BLaER1 treated with 17β-estradiol and CSF1 and Interleukin-3, amounts not matched to agents 10 nM and 100 nM (cell line): ENCODE data around the gene HSD17B2.

Source experiments
- H3K27ac ChIP-seq, 11 experiments: shearing (Covaris generic); formaldehyde crosslinking; 2 replicates each; pipeline ENCODE4 v1.8.1; 2022
- H3K27me3 ChIP-seq, 11 experiments: shearing (Covaris generic); formaldehyde crosslinking; 2 replicates each; pipeline ENCODE4 v1.8.1; 2022
- H3K36me3 ChIP-seq, 11 experiments: shearing (Covaris generic); formaldehyde crosslinking; 2 replicates each; pipeline ENCODE4 v1.8.1; 2022
- H3K4me1 ChIP-seq, 10 experiments: shearing (Covaris generic); formaldehyde crosslinking; 2 replicates each; pipeline ENCODE4 v1.8.1; 2022
- H3K4me2 ChIP-seq, 11 experiments: shearing (Covaris generic); formaldehyde crosslinking; 2 replicates each; pipeline ENCODE4 v1.8.1; 2022
- H3K4me3 ChIP-seq, 10 experiments: shearing (Covaris generic); formaldehyde crosslinking; 2 replicates each; pipeline ENCODE4 v1.8.1; 2022
- H3K9ac ChIP-seq, 11 experiments: shearing (Covaris generic); formaldehyde crosslinking; 2 replicates each; pipeline ENCODE4 v1.8.1; 2022
- H3K9me3 ChIP-seq, 11 experiments: shearing (Covaris generic); formaldehyde crosslinking; replicated peaks in 1 of 11; 2 replicates each; pipeline ENCODE4 v1.8.1; 2022
- H4K20me1 ChIP-seq, 11 experiments: shearing (Covaris generic); formaldehyde crosslinking; 2 replicates each; pipeline ENCODE4 v1.8.1; 2022
- Cebpa-rat ChIP-seq, 11 experiments: shearing (Covaris generic); IDR thresholded peaks; 2 replicates each; pipeline ENCODE4 v1.8.1; 2022

HSD17B2 gene

DNA sequence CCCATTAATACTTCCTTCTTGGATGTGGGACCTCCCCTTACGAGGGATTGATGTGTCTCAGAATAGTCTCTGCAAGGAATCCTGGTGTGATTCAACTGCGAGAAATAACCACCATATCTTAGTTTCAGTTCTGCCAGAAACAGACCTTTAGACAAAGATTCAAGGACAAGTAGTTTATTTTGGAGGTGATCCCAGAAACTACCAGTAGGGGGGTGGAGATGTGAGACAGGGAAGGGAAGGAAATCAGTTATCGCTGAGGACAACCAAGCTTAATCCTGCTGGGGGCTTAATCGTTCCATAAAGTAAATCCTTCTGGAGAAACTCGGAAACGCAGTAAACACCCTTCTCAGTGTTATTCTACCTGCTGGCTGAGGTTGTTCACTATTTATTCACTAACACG, 18.8 kb upstream of the HSD17B2 start:
- no peaks in the 10 kb centered on the region for H3K4me1 ChIP-seq
- no peaks in the 10 kb centered on the region for H3K36me3 ChIP-seq
- no peak overlapping the region for H3K9ac ChIP-seq
- no peak overlapping the region for H3K4me3 ChIP-seq
- H3K27me3 ChIP-seq: no peaks in the 10 kb centered on the region
- H3K4me2 ChIP-seq: no peak overlapping the region
- no peak overlapping the region for H3K27ac ChIP-seq
- H4K20me1 ChIP-seq: no peaks in the 10 kb centered on the region
- H3K9me3 ChIP-seq: peaks cover 14 to 38% (median 31%) of the 10 kb centered on the region in 11 experiments
- TF ChIP-seq Cebpa-rat (IDR thresholded peaks at IDR 0.05): no peak

DNA sequence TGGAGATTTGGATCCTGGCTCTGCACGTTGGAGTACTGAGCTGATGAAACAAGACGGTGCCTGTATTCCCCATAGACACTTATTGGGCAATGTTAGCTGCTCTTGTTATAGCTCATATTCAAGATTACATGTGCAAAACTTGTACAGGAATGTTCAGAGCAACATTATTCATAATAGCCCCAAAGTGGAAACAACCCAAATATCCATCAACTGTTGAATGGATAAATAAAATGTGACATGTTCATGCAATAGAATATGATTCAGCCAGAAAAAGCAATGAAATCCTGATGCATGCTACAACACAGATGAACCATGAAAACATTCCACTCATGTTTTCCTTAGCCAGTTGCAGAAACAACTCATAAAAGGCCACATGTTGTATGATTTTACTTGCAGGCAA, 18.1 kb upstream of the HSD17B2 start:
- H3K4me2 ChIP-seq: no peak overlapping the region
- H3K27ac ChIP-seq: no peak overlapping the region
- TF ChIP-seq Cebpa-rat (IDR thresholded peaks at IDR 0.05): no peak
- H3K4me1 ChIP-seq: no peaks in the 10 kb centered on the region
- no peak overlapping the region for H3K9ac ChIP-seq
- peaks cover 9 to 31% (median 24%) of the 10 kb centered on the region in 11 experiments; a peak in 21 of 22 replicates for H3K9me3 ChIP-seq
- no peaks in the 10 kb centered on the region for H3K36me3 ChIP-seq
- H3K27me3 ChIP-seq: no peaks in the 10 kb centered on the region
- H3K4me3 ChIP-seq: no peak overlapping the region
- H4K20me1 ChIP-seq: no peaks in the 10 kb centered on the region

DNA sequence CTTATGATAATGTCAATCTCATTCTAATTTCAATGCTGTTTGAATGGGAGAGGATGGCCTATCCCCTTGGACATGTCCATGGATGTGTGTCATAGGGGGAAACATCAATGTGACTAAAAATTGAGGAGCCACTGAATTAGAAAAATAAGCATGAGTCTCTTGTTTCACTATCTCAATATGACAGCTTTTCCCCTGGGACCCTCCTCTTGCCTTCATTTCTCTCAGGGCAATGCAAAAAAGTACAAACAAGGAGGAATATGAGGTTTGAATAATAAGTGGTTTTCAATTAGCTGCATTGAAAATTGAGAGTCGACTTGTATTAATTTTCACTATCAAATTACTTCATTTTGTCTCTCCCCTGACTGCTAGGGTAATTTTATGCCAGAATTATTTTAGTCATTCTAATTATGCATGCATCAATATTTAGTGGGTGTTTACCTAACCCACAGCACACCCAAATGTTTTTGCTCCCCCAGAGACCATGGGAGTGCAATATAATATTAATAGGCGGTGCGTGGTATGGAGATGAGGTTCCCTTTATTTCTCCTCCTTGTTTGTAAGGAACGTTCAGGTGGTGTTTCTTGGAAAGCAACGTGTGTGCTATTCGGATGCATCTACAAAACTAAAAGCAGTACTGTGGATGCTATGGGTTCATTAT, 17.0 kb upstream of the HSD17B2 start:
- Histone ChIP-seq H3K4me2 (no peak overlapping the region), H3K36me3 (no peaks in the 10 kb centered on the region), H3K9me3 (peaks cover 9 to 21% (median 15%) of the 10 kb centered on the region in 11 experiments; a peak in 21 of 22 replicates), H3K27me3 (no peaks in the 10 kb centered on the region), H3K4me3 (no peak overlapping the region), H3K4me1 (no peaks in the 10 kb centered on the region), H3K9ac (no peak overlapping the region), H4K20me1 (no peaks in the 10 kb centered on the region), H3K27ac (no peak overlapping the region)
- TF ChIP-seq Cebpa-rat (IDR thresholded peaks at IDR 0.05): no peak

DNA sequence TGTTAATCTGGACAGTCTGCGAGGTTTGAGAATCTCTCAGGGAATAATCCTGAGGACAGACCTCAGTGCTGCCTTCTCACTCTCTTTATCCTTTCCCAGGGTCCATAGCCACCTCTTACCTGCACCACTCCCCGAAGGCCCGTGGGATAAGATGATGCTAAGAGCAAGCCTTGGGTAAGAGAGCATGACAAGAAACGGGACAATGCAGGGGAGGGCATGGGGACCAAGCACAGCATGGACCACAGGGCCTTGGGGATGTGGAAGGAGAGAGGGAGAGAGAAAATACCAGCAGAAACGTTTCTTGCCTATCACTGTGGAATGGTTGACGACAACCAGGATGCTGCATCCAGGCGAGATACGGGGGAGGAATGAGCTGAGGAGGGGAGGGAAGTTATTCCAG, 15.5 kb upstream of the HSD17B2 start:
- TF ChIP-seq Cebpa-rat (IDR thresholded peaks at IDR 0.05): no peak
- no peak overlapping the region for H3K9ac ChIP-seq
- no peaks in the 10 kb centered on the region for H3K36me3 ChIP-seq
- H3K27me3 ChIP-seq: no peaks in the 10 kb centered on the region
- no peak overlapping the region for H3K4me2 ChIP-seq
- H3K4me3 ChIP-seq: no peak overlapping the region
- H3K4me1 ChIP-seq: no peaks in the 10 kb centered on the region
- no peaks in the 10 kb centered on the region for H4K20me1 ChIP-seq
- H3K27ac ChIP-seq: no peak overlapping the region
- H3K9me3 ChIP-seq: peaks cover 9 to 18% (median 12%) of the 10 kb centered on the region in 11 experiments; a peak in 21 of 22 replicates

DNA sequence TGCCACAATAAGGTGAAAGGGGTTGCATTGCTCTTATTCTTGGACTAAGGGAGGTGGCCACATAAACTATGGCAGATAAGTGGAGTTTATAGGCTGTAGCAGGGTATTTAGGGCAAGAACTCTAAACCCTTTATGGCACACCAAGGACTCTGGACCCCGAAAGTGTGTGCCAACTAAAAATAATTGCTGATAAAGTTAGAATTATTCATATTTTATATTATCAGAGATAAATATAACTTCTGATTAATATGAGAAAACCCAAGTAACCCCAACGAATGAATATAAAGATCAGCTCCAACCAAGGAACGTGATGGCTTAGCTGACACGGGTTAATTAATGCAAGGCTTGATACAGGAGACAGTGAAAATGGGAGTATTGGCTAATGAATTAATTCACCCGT, 15.0 kb upstream of the HSD17B2 start:
- Histone ChIP-seq H3K4me3 (no peak overlapping the region), H3K9ac (no peak overlapping the region), H3K9me3 (peaks cover 6 to 15% (median 9%) of the 10 kb centered on the region in 11 experiments; a peak in 21 of 22 replicates), H3K36me3 (no peaks in the 10 kb centered on the region), H4K20me1 (no peaks in the 10 kb centered on the region), H3K4me2 (no peak overlapping the region), H3K27me3 (no peaks in the 10 kb centered on the region), H3K27ac (no peak overlapping the region), H3K4me1 (no peaks in the 10 kb centered on the region)
- no peak for TF ChIP-seq Cebpa-rat (IDR thresholded peaks at IDR 0.05)

DNA sequence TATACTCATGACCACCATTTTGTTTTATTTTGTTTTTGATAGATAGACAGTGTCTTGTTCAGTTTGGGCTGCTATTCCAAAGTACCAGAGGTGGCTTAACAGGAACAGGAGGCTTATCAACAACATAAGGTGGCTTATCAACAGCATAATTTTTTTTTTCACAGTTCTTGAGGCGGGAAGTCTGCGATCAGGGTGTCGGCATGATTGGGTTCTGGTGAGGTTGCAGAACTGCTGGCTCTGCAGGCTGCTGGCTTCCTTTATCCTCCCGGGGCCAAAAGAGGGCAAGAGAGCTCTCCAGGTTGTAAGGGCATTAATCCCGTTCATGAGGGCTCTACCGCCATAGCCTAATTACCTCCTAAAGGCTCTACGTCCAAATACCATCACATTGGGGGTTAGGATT, 11.8 kb upstream of the HSD17B2 start:
- Histone ChIP-seq H3K4me1 (no peaks in the 10 kb centered on the region), H3K36me3 (no peaks in the 10 kb centered on the region), H3K27me3 (no peaks in the 10 kb centered on the region)

DNA sequence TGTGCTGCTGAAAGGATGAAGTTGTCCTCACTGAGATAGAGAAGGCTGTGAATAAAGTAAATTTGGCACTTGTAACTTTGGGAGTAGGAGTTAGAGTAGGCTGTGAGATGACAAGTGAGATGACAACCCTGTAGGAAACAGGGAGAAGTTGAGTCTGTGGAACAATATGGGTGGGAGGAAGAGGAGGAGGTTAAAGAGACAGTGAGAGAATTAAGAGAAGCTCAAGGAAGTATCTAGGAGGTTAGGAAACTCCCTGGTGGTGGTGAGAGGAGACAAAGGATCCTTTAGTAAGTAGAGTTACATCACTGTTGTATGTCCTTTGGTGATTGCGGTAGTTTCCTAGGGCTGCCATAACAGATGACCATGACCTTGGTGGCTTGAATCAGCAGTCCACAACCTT, 10.7 kb upstream of the HSD17B2 start:
- H4K20me1 ChIP-seq: no peaks in the 10 kb centered on the region
- no peak for TF ChIP-seq Cebpa-rat (IDR thresholded peaks at IDR 0.05)

More for the DNA sequence above, 11.8 kb upstream of the HSD17B2 start:
- Histone ChIP-seq H3K9me3 (peaks cover 0 to 9% (median 5%) of the 10 kb centered on the region in 11 experiments; a peak in 6 of 22 replicates), H3K27ac (no peak overlapping the region), H4K20me1 (no peaks in the 10 kb centered on the region), H3K4me3 (no peak overlapping the region), H3K4me2 (no peak overlapping the region), H3K9ac (no peak overlapping the region)
- TF ChIP-seq Cebpa-rat (IDR thresholded peaks at IDR 0.05): no peak

DNA sequence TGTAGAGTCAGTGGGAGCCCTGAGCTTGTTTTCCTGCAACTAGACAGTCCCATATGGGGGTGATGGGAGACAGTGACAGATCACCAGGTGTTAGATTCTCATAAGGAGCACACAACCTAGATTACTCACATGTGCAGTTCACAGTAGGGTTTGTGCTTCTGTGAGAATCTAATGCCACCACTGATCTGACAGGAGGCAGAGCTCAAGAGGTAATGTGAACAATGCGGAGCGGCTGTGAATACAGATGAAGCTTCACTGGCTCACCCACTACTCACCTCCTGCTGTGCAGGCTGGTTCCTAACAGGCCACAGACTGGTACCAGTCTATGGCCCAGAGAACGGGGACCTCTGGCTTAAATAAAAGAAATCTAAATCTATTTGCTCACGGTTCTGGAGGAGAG, 10.2 kb upstream of the HSD17B2 start:
- no peaks in the 10 kb centered on the region for H3K27me3 ChIP-seq
- no peak for TF ChIP-seq Cebpa-rat (IDR thresholded peaks at IDR 0.05)

More for the DNA sequence above, 10.7 kb upstream of the HSD17B2 start:
- H3K27ac ChIP-seq: no peak overlapping the region
- H3K9me3 ChIP-seq: peaks cover 0 to 9% (median 5%) of the 10 kb centered on the region in 11 experiments; a peak in 6 of 22 replicates
- no peaks in the 10 kb centered on the region for H3K4me1 ChIP-seq
- no peaks in the 10 kb centered on the region for H3K27me3 ChIP-seq
- H3K36me3 ChIP-seq: no peaks in the 10 kb centered on the region
- no peak overlapping the region for H3K4me2 ChIP-seq
- no peak overlapping the region for H3K4me3 ChIP-seq
- H3K9ac ChIP-seq: no peak overlapping the region

DNA sequence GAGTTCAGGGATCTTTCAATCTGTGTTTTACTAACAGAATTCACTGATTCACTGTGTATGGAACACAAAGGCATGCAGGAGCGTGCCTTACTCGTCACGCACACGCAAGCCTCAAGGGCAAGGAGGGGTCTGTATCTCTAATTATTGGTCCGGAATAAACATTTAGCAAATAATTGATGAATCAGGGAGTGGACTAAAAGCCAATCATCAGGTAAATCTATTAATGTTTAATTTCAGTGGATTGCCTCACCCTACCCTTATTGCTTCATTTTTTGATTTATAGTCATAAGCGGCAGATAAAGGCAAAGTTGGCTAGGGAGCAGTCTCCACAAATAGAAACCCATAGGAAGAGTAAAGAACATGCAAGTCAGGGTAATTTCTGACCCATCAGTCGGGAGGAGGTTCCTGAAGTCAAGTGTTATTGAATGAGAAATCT, 7.4 kb upstream of the HSD17B2 start:
- no peak overlapping the region for H3K9ac ChIP-seq
- H3K4me3 ChIP-seq: no peak overlapping the region
- TF ChIP-seq Cebpa-rat (IDR thresholded peaks at IDR 0.05): no peak
- H3K9me3 ChIP-seq: peaks cover 0 to 9% (median 5%) of the 10 kb centered on the region in 11 experiments; a peak in 6 of 22 replicates
- no peak overlapping the region for H3K4me2 ChIP-seq
- no peaks in the 10 kb centered on the region for H4K20me1 ChIP-seq
- H3K27ac ChIP-seq: no peak overlapping the region
- H3K36me3 ChIP-seq: no peaks in the 10 kb centered on the region
- H3K27me3 ChIP-seq: no peaks in the 10 kb centered on the region
- H3K4me1 ChIP-seq: peaks cover 0 to 5% (median 0%) of the 10 kb centered on the region in 10 experiments; a peak in 2 of 20 replicates

More for the DNA sequence above, 10.2 kb upstream of the HSD17B2 start:
- H3K36me3 ChIP-seq: no peaks in the 10 kb centered on the region
- no peaks in the 10 kb centered on the region for H3K4me1 ChIP-seq
- H3K27ac ChIP-seq: no peak overlapping the region
- no peak overlapping the region for H3K4me3 ChIP-seq
- no peak overlapping the region for H3K4me2 ChIP-seq
- no peaks in the 10 kb centered on the region for H4K20me1 ChIP-seq
- H3K9me3 ChIP-seq: peaks cover 0 to 9% (median 5%) of the 10 kb centered on the region in 11 experiments; a peak in 6 of 22 replicates
- H3K9ac ChIP-seq: no peak overlapping the region
